ENCODE data around the gene IGF1R.

IGF1R gene

GRCh38 chr15:98776607-98777281 is 128.4 kb downstream of the IGF1R start:
- no peak for DNase-seq (ENCODE audit: low read depth)

- no peak for DNase-seq (ENCODE audit: low read depth)
Observed at GRCh38 chr15:98777426-98777825, 129.1 kb downstream of the IGF1R start.

GRCh38 chr15:98778263-98778959 is 130.1 kb downstream of the IGF1R start:
- DNase-seq (ENCODE audit: low read depth): no peak

DNA sequence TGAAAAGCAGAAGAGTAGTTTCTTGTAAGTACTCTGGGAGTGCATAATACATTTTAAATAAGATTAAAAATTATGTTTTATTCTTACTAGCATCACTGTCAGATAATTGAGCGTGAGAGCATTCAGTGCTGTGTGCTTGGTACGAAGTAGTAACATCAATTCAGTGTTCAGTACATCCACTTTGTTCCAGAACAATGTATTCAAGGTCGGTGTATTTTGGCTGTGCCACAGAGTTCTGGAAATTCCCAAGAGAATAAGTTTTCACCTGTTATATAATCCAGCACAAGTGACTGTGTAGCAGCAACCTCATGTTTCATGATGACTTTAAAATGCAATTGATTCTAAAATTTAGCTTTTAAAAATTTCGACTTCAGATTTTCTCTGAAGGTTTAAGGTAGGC is 130.6 kb downstream of the IGF1R start:
- no peak for DNase-seq (ENCODE audit: low read depth)

- peak; percentile 50 for DNase-seq (ENCODE audit: low read depth)
Observed at GRCh38 chr15:98779463-98780071, 131.2 kb downstream of the IGF1R start.

DNA sequence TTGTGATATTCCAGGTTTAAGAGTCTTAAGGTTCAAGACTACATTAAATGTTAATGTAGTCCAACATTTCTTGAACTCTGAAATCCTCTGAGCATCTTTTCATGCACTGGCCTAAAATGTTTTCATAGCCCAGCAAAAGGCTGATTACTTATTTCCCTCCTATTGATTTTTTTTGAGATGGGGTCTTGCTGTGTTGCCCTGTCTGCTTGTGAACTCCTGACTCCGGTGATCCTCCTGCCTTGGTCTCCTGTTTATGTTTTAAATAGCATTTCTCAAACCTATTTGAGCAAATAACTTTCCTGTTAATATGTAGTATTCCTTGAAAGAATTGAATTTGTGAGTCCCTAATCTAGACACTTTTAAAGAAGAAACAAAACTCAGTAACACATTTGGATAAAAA is 133.5 kb downstream of the IGF1R start:
- no peak for DNase-seq (ENCODE audit: low read depth)

DNA sequence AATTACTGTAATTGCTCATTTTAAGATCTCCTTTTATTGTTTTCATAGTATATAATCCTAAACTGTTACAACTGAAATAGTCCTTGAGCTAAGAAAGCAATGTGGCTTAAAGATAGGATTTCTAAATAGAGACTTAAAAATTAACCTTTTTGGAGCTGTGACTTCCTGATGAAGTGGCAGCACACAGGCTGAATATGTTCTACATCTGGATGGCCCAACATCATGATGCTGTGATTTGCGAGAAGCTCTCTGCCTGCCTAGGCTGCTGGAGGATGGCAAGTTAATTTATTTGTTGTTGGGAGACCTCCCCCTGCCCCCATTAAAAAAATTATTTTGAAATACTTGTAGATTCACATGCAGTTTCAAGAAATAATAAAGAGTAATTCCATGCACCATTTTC is 134.5 kb downstream of the IGF1R start:
- DNase-seq (ENCODE audit: low read depth): no peak

DNA sequence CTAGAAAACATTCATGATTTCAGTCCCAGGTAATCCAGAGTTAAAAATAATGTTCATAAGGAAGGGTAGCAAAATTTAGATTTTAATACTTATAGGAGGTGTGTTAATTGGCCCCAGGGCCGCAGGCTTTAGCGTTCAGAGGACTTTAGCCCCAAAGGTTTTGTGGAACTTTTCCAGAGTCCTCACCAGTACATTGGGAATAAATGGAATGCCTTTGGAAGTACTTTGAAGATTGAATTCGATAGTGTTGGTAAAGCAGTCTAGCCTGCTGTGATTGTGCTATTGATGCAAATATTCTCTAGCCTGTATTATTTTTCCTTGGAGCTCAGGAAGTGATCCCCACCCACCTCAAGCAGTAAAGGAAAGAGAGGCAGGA is 137.1 kb downstream of the IGF1R start:
- no peak for DNase-seq (ENCODE audit: low read depth)

DNA sequence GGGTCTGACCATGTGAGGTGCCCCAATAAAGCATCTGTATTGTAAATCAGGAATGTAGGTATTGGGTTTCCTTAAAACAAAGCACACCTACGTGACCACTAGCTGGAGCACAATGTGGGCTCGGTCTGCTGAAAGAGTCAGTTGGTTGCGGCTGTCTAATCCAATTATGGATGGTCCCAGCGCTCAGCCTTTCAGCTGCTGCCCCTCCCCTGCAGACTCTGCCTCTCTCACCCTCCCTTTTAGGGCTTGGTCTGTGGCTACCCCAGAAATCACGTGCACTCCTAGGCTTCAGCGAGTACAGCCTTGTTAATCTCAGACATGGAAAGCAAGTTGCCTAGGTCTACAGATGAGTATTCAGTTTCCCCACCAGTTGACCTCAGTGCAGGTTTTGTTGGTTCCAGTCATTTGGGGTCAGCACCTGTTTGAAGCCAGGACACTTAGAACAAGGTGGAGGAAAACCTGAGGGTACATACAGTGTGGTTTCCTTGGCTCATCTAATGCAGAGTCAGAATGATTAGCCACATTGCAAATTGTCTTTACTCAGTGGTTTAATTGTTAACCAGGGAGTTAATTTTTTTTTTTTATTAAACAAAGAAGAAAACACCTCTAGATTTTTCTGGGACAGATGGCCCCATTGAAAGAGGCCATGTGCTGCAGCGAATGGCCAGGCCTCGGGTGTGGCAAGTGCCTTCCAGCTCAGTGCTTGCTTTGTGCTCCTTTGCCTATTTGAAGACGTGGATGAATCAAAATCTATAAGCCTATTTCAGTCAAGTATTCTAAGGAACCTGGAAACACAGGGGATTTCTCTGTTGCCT is 137.7 kb downstream of the IGF1R start:
- DNase-seq (ENCODE audit: low read depth): no peak

DNA sequence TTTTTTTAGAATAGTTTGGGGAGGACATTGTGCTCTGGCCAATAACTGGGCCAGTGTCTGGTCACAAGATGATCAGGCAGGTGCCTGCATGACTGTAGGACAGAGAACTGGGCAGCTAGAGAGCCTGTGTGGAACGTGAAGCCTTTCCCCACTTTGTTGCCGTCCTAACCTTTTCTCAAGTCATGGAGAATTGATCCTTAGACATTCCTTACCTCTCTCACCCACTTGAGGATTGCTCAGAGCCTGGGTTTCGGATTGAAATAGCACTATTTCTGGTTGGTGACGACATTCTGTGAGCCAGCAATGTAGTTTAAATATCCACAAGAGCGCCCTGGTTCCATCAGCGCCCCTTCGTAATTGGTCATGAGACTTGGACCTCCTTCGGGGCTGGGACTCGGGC is 138.4 kb downstream of the IGF1R start:
- DNase-seq (ENCODE audit: low read depth): no peak

DNA sequence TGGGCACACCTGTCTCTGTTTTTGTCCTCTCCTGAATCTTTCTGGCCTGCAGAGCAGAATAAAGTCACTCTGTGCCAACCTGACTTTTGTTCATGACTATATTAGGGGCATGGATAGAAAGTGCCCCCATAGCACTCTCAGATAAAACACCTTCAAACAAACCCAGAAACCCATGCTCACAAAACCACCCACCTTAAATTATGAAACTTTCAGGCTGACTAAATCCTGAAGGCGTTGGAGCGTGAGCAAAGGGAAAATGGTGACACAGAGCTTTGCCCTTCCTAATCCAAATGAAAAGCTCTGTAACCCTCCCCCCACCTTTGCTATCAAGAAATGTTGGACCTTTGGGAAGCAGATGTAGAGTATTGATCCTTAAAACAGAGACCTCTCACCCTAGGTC is 138.9 kb downstream of the IGF1R start:
- DNase-seq (ENCODE audit: low read depth): no peak

DNA sequence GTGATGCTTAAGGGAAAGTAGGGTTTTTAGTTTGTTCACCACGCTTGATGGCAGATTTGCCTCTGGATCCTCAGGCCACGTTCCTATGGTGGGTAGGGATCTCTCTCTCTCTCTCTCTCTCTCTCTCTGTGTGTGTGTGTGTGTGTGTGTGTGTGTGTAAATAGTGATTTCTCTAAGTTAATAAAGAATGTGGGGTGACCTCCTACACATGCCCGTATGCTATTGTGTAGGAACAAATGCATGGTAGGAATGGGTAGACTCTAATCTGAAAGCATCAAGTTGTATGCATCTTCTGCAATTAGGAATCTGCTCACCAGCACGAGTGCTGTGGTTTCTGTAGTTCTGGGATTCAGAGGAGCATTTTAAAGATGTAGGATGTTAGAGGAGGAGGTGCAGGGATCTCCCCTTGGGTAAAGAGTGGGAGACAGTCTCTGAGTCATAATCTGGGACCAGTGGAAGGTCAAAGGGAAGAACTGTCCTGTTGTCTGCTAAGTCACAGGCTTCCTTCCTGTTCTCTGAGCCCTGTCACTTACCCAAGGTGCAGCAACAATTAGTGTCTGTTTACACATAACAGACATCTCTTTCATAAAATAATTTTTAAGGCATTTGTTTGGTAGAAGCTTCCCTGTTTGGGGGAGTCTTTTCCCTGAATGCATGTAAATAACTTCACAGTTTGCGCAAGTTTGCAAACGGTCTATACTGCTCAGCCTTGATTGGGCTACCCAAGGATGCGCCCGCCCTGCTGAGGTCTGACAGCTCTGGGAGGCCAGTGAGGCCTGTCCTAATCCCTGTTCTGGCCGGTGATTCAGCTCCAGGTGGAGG is 139.8 kb downstream of the IGF1R start:
- DNase-seq (ENCODE audit: low read depth): no peak

DNA sequence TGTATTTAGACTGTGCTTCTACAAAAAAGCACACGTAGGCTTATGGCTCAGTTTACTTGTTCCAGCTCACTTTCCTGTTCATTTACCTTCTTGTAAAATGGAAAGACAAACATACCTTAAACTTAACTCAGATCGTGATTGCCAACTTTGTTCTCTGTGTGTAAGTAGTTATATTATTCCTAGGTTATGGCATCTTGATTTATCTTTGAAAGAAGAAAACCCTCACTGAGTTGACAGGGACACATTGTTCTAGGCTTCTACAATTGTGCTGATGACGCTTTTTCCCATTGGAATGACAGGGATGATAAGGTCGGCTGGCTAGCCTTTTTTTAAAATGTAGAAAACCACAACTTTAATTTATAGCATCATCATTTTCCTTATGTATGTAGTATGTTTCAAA is 140.7 kb downstream of the IGF1R start:
- no peak for DNase-seq (ENCODE audit: low read depth)

DNA sequence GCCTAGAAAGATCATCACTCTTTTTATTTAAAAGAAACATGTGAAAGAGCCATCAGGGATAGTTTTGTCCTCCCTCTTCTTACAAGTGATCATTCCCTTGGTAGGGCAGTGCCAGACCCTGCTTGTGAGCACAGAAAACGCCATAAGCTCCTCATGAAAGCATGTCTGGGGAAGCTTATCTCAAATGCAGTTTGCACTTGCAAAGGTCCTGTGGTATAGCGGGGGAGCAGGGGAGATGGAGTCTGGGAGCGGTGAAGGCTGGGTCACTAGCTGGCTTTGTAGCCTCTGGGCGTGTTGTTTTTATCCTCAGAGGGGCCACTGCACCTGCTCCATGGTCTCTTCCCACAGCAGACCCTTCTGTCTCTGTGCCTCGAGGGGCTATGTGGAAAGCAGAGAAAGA is 141.9 kb downstream of the IGF1R start:
- DNase-seq (ENCODE audit: low read depth): no peak

- DNase-seq (ENCODE audit: low read depth): no peak
Observed at GRCh38 chr15:98791046-98791701, 142.8 kb downstream of the IGF1R start.

DNA sequence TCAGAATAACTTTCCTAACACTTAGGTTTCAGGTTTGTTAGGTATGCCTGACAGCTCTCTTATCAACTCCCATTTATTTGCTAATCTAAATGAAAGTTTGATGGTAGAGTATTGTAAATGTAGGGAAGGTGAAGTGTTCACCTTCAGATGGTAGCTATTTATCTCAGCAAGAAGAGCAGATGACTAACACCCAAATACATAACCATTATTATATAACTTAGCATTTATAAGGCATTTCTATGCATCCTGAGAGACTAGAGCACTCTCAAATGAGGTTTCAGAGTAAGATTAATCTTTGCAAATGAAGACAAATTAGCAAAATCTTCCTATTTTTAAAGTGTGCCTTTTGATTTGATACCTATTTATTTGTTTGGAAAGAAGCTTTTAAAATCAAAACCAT is 143.8 kb downstream of the IGF1R start:
- no peak for DNase-seq (ENCODE audit: low read depth)

DNA sequence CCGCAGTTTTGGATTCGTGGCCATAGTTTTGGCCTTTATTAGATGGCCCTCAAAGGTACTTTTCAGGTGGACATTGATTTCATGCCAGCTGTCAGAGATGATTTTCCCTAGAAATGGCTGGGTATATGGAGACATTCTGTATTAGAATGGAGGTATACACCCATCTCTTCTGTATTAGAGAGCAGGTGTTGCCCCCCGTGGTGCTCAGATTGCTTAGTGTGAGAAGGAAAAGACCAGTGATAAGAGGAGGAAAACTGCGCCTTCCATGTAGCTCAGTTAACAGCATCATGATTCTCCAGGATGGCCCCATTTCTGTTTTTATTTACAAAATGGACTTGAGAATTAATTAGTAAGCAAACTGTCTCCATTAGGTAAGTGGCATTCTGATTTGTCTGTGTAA is 145.9 kb downstream of the IGF1R start:
- no peak for DNase-seq (ENCODE audit: low read depth)

DNA sequence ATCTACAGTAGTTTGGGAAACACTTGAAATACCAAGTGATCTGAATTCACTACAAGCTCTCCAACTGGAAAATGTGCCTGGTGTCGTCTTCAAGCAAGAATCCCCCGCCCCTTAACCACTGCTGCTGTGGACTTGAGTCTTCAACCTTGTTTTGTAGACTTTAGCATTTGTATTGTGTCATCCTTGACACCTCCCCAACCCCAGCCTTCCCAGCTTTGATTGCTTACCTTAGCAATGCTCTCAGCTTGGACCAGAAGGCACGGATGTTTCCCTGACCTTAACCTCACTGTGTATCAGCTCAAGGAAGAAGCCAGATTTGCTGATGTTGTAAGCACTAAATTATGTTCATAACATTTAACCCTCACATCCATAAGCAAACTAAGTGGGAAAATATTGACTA is 146.4 kb downstream of the IGF1R start:
- DNase-seq (ENCODE audit: low read depth): no peak

DNA sequence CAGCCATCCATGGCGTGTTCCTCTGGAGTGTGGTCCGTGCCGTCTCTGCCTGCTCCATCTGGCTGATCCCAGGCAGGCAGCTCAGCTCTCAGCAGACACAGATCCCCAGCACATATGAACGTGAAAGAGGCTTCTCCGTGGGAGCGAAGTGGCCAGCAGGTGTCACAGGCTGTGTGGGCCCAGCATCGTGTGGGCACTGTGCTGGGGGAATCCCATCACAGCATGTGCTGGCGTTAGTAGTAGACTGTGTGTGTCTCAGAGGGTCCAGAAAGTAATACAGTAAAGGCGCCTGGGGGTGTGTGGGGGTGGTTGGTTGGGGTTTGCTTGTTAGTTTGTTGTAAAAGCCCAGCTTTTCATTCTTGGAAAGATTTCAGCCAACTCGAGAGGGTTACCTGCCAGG is 147.6 kb downstream of the IGF1R start:
- no peak for DNase-seq (ENCODE audit: low read depth)

DNA sequence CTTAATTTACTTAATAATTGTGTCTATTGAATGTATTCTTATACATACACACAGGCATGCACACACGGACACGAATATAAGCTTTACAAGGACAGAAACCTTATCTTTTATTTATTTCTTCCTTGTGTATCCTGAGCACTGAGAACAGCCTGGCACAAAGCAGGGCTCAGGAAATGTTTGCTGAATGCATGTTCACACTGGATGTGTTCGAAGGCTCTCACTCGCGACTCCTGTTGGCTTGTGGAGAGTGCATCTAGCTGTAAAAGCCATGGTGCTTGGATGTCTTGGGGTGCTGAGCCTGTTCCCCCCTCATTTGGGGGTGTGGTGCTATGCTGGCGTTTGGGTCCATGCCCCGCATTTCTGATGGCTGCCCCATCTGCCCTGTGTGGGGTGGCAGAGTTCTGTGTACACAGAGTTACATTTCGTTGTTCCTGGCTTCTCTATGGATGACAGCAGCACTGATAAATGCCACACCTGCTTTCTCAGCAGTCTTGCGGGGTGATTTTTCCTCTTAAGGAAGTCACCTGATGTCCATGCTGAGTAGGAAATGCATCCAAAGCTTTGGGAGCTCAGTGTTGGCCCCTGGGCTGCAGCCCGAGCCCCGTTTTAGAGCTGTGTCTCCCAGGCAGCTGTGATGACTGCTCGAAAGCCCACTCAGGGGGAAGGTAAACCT is 148.5 kb downstream of the IGF1R start:
- no peak for DNase-seq (ENCODE audit: low read depth)

DNA sequence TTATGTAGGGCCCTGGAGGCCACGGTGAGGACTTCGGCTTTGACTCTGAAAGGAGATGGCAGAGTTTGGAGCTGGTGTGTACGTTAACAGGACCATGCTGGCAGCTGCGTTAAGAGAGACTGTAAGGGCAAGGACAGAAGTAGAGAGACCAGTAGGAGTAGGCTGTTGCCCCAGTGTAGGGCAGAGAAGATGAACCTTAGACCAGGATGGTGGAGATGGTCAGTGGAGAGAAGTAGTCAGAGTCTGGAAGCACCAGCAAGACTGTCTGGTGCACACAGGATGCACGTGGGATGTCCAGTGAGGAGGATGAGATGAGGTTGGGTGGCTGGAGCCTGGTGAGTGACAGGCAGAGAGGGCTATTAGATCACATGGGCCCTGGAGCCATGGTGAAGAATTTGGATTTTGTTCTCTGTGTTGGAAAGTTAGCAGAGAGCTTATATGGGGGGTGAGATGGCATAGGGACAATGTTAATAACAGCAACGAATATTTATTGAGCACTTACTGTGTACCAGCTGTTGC is 150.1 kb downstream of the IGF1R start:
- no peak for DNase-seq (ENCODE audit: low read depth)

All from stimulated activated CD8-positive, alpha-beta memory T cell treated with anti-CD3 and anti-CD28 coated beads, Interleukin-12 subunit alpha, Interleukin-12 subunit beta, amount 100 ng/mL, for 1 hour (primary cell).